IMR-90 (cell line): Measurements from ENCODE around the gene NRIP3. TPM values are rescaled to one million over a fixed set of nuclear protein-coding genes. Genes with fewer than 3 reads are reported as not detected.

Experiments
- ATAC-seq: fragments of 200-7000 bp; cut with Tn5 transposase; 2 replicates; pipeline ENCODE4 v1.9.1; 2020; ENCODE audit warnings: low read depth, mild to moderate bottlenecking, moderate library complexity
- BruUV-seq: library from RNA; stranded (reverse); fragments of 400-500 nt; replicated peaks from 2 replicates; lab custom pipeline; 2021; lab: Mats Ljungman, UMichigan
- CTCF ChIA-PET: fragments of 300-600 bp; formaldehyde crosslinking; extraction: SDS; loops from one replicate; lab custom pipeline; 2021; ENCODE audit warnings: antibody characterized with exemption; lab: Yijun Ruan, JAX
- POLR2A ChIA-PET: fragments of 300-600 bp; sonication (Branson Sonifier 250); formaldehyde crosslinking; loops from one replicate; lab custom pipeline; 2022; ENCODE audit warnings: antibody characterized with exemption; ENCODE audit not compliant: unreplicated experiment; lab: Charles Lee
- DNase-seq: peaks from one replicate; pipeline ENCODE4 v3.0.0; 2013
- H2AFZ ChIP-seq: replicated peaks from 2 replicates; pipeline ENCODE3; 2013; ENCODE audit warnings: low read length, mild to moderate bottlenecking; ENCODE audit not compliant: poor library complexity
- H2AK5ac ChIP-seq: 2 replicates; pipeline ENCODE4 v1.6.1; 2013; ENCODE audit warnings: low read depth, low read length, inconsistent platforms
- H2AK9ac ChIP-seq: replicated peaks from 2 replicates; pipeline ENCODE3; 2013; ENCODE audit warnings: mild to moderate bottlenecking, low read depth, low read length, moderate library complexity; ENCODE audit not compliant: poor library complexity
- H2BK120ac ChIP-seq: 2 replicates; pipeline ENCODE4 v1.6.1; 2013; ENCODE audit warnings: low read depth, low read length, inconsistent platforms
- H2BK15ac ChIP-seq: 3 replicates; pipeline ENCODE4 v1.6.1; 2013; ENCODE audit warnings: low read depth, low read length, inconsistent platforms
- H2BK20ac ChIP-seq: 2 replicates; pipeline ENCODE4 v1.6.1; 2013; ENCODE audit warnings: low read depth, mild to moderate bottlenecking, inconsistent platforms, low read length, moderate library complexity
- H2BK5ac ChIP-seq: 2 replicates; pipeline ENCODE4 v1.6.1; 2013; ENCODE audit warnings: mild to moderate bottlenecking, low read depth, low read length, inconsistent platforms; ENCODE audit not compliant: poor library complexity, severe bottlenecking
- H3K14ac ChIP-seq: replicated peaks from 2 replicates; pipeline ENCODE4 v1.6.1; 2013; ENCODE audit warnings: low read depth, low read length, inconsistent platforms
- H3K18ac ChIP-seq: 2 replicates; pipeline ENCODE4 v1.6.1; 2013; ENCODE audit warnings: low read depth, low read length, control low read depth
- H3K23ac ChIP-seq: 2 replicates; pipeline ENCODE4 v1.6.1; 2013; ENCODE audit warnings: low read depth, low read length, inconsistent platforms
- H3K27ac ChIP-seq: 2 replicates; pipeline ENCODE4 v1.5.1; 2013; ENCODE audit warnings: mild to moderate bottlenecking, control low read depth, low read length; ENCODE audit not compliant: insufficient read depth
- H3K27me3 ChIP-seq: 2 replicates; pipeline ENCODE4 v1.6.1; 2013; ENCODE audit warnings: low read length; ENCODE audit not compliant: control insufficient read depth, insufficient read depth
- H3K36me3 ChIP-seq: 2 replicates; pipeline ENCODE4 v1.6.1; 2013; ENCODE audit warnings: low read length, mixed read lengths; ENCODE audit not compliant: control insufficient read depth, insufficient read depth
- H3K4ac ChIP-seq: 2 replicates; pipeline ENCODE4 v1.6.1; 2013; ENCODE audit warnings: low read depth, low read length, inconsistent platforms
- H3K4me1 ChIP-seq: 2 replicates; pipeline ENCODE4 v1.6.1; 2013; ENCODE audit warnings: low read length, mixed read lengths; ENCODE audit not compliant: control insufficient read depth, insufficient read depth
- H3K4me2 ChIP-seq: 2 replicates; pipeline ENCODE4 v1.6.1; 2013; ENCODE audit warnings: low read depth, mild to moderate bottlenecking, control low read depth, low read length, moderate library complexity
- H3K4me3 ChIP-seq: 2 replicates; pipeline ENCODE4 v1.5.1; 2013; ENCODE audit warnings: low read depth, mild to moderate bottlenecking, control low read depth, low read length, moderate library complexity; ENCODE audit not compliant: insufficient read depth
- H3K56ac ChIP-seq: 2 replicates; pipeline ENCODE4 v1.6.1; 2013; ENCODE audit warnings: low read length, inconsistent platforms; ENCODE audit not compliant: insufficient read depth; ENCODE audit errors: extremely low read depth
- H3K79me1 ChIP-seq, 2 experiments: 2 replicates each; pipeline ENCODE4 v1.6.1; 2013; ENCODE audit warnings: low read length in 2 of 2, inconsistent platforms in 1 of 2, low read depth in 1 of 2
- H3K9ac ChIP-seq: 2 replicates; pipeline ENCODE4 v1.6.1; 2013; ENCODE audit warnings: low read depth, low read length, control low read depth
- H3K9me1 ChIP-seq: 2 replicates; pipeline ENCODE4 v1.6.1; 2013; ENCODE audit warnings: low read length, inconsistent platforms; ENCODE audit not compliant: insufficient read depth
- H3K9me3 ChIP-seq: 2 replicates; pipeline ENCODE4 v1.6.1; 2013; ENCODE audit warnings: low read length; ENCODE audit not compliant: control insufficient read depth, insufficient read depth
- H4K20me1 ChIP-seq: 2 replicates; pipeline ENCODE4 v1.6.1; 2013; ENCODE audit warnings: low read length, inconsistent platforms; ENCODE audit not compliant: insufficient read depth
- H4K5ac ChIP-seq: 2 replicates; pipeline ENCODE4 v1.6.1; 2013; ENCODE audit warnings: mild to moderate bottlenecking, low read depth, low read length, control low read depth
- H4K8ac ChIP-seq, 2 experiments: 2 replicates each; pipeline ENCODE4 v1.6.1; 2013; ENCODE audit warnings: low read depth in 2 of 2, low read length in 2 of 2, control low read depth in 1 of 2, inconsistent platforms in 1 of 2
- H4K91ac ChIP-seq: 2 replicates; pipeline ENCODE4 v1.6.1; 2013; ENCODE audit warnings: low read depth, low read length, inconsistent platforms; ENCODE audit not compliant: insufficient read depth
- BHLHE40 ChIP-seq: fragments of 150-350 bp; IDR thresholded peaks from 2 replicates; pipeline ENCODE4 v1.6.1; 2016; ENCODE audit warnings: mild to moderate bottlenecking, low read depth, low read length
- CEBPB ChIP-seq: IDR thresholded peaks from 2 replicates; pipeline ENCODE4 v1.6.1; 2012; ENCODE audit warnings: low read depth, low read length, improper control_type of control experiment
- CHD1 ChIP-seq: IDR thresholded peaks from 2 replicates; pipeline ENCODE4 v1.6.1; 2012; ENCODE audit warnings: low read depth, low read length, improper control_type of control experiment
- FOS ChIP-seq: fragments of 150-350 bp; IDR thresholded peaks from 2 replicates; pipeline ENCODE4 v1.6.1; 2016; ENCODE audit warnings: low read depth, low read length
- MAFK ChIP-seq: IDR thresholded peaks from 2 replicates; pipeline ENCODE4 v1.6.1; 2012; ENCODE audit warnings: low read depth, low read length, improper control_type of control experiment
- MAZ ChIP-seq: IDR thresholded peaks from 2 replicates; pipeline ENCODE4 v1.6.1; 2012; ENCODE audit warnings: low read depth, mild to moderate bottlenecking, low read length, improper control_type of control experiment, moderate library complexity, borderline replicate concordance
- MXI1 ChIP-seq: IDR thresholded peaks from 2 replicates; pipeline ENCODE4 v1.6.1; 2012; ENCODE audit warnings: low read depth, mild to moderate bottlenecking, low read length, moderate library complexity, borderline replicate concordance
- NFE2L2 ChIP-seq: fragments of 150-350 bp; IDR thresholded peaks from 2 replicates; pipeline ENCODE4 v1.6.1; 2016; ENCODE audit warnings: low read depth, mild to moderate bottlenecking, low read length
- POLR2A ChIP-seq: IDR thresholded peaks from 2 replicates; pipeline ENCODE4 v1.6.1; 2012; ENCODE audit warnings: mild to moderate bottlenecking, low read depth, low read length
- RAD21 ChIP-seq: IDR thresholded peaks from 2 replicates; pipeline ENCODE4 v1.6.1; 2012; ENCODE audit warnings: low read length, improper control_type of control experiment
- RFX5 ChIP-seq: IDR thresholded peaks from 2 replicates; pipeline ENCODE4 v1.8.0; 2012; ENCODE audit warnings: low read depth, mild to moderate bottlenecking, low read length, moderate library complexity
- SMC3 ChIP-seq: fragments of 150-350 bp; IDR thresholded peaks from 2 replicates; pipeline ENCODE4 v1.6.1; 2016; ENCODE audit warnings: low read depth, mild to moderate bottlenecking, antibody characterized with exemption, low read length, moderate library complexity
- WGBS, 2 experiments: methylation state at CpG; one replicate each; pipeline versions ENCODE4 v1.1.5 to v1.1.7; 2013; ENCODE audit warnings: missing lambda C conversion rate in 2 of 2; ENCODE audit not compliant: insufficient read length in 1 of 2; ENCODE audit errors: extremely low coverage in 2 of 2; 5-methylcytosine and 5-hydroxymethylcytosine counted together
- dilution Hi-C: fragments of 300-500 bp; cut with HindIII; formaldehyde crosslinking; loops from one replicate; pipeline ENCODE4 v1.14.3; 2018; ENCODE audit warnings: low sequenced_read_pairs; ENCODE audit not compliant: unreplicated experiment
- in situ Hi-C: fragments of 300-500 bp; cut with MboI; formaldehyde crosslinking; loops from 3 replicates; pipeline ENCODE4 v1.14.3; 2019; ENCODE audit warnings: low sequenced_read_pairs, inconsistent platforms, mixed read lengths
- intact Hi-C: fragments of 100-400 bp; cut with micrococcal nuclease; formaldehyde crosslinking; loops from 2 replicates; pipeline ENCODE4 v1.10.0; 2022
- polyA plus RNA-seq, 3 experiments: library from polyadenylated mRNA; depleted of rRNA; stranded (reverse); fragments of >200 nt; gene quantifications; 2 replicates each; pipeline ENCODE4 v1.2.3, GENCODE V29; 2012; ENCODE audit warnings: low replicate concordance in 1 of 3
- total RNA-seq: library from RNA; depleted of rRNA; stranded (reverse); fragments of >200 nt; gene quantifications from 2 replicates; pipeline ENCODE4 v1.2.3, GENCODE V29; 2012
- TF ChIP-seq, protein P1 (sequence below): fragments of 150-350 bp; IDR thresholded peaks from 2 replicates; pipeline ENCODE4 v1.6.1; 2016; ENCODE audit warnings: low read depth, mild to moderate bottlenecking, low read length, moderate library complexity, borderline replicate concordance
- TF ChIP-seq, protein P2 (sequence below): fragments of 150-350 bp; IDR thresholded peaks from 2 replicates; pipeline ENCODE4 v1.6.1; 2017; ENCODE audit warnings: mild to moderate bottlenecking, antibody characterized with exemption, low read length, low read depth
- TF ChIP-seq, protein P3 (sequence below): conservative IDR thresholded peaks from 2 replicates; pipeline ENCODE4 v1.5.1; 2012; ENCODE audit warnings: mild to moderate bottlenecking, low read depth, low read length, improper control_type of control experiment

The NRIP3 gene
- total and polyA plus RNA-seq, 2 of the 4 experiments (the other 2 are of a cell fraction), result 11.5 to 43.6 TPM

DNA sequence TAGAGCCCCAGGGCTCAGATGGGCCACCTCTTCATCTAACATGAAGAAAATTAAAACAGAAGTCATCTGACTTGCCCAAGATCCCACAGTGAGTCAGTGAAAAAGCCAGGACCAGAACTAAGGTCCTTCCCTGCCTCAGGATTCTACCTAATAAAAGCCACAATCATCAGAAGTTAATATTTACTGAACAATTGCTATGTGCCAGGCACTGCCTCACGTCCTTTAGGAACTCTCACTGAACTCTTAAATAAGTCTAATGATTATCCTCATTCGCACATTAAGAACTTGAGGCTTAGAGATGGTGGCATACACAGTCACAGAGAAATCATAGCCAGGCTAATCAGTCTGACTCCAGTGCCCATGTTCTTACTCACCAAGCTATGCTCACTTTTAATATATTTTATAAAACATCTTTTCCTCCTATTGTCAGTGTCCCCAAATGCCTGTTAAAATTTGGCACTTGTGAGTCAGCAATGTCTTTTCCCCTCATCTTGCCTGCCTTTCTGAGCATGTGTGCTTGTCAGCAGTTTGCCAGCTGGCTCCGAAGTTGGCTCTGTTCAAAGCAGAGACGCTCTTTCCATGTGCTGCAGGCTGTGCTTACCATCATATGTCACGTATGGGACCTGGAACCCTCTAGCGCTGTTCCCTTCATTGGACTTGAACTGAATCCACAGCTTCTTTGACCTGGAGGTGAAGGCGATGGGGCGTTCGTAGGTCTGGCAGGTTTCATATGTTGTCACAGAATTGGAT, 21.5 kb upstream of the NRIP3 start:
- intact Hi-C loops (loop anchor here (5.0 kb wide), 1 partner anchor 52 kb away; no protein-coding TSS in a partner anchor), in situ Hi-C loops (no loop called here), dilution Hi-C loops (no loop called here)
- no peak for DNase-seq
- CTCF ChIA-PET, result interaction anchor here (1.8 kb wide), 1 partner anchor 112 kb away, joined by 6 read pairs; no protein-coding TSS in a partner anchor
- 57% methylated on average over 2 of the region's 9 CpGs; no CpG with 5 or more reads in 1 of the 2 experiments for WGBS, 2 experiments
- H3K56ac ChIP-seq, result no peak overlapping the region
- H3K27me3 ChIP-seq, result peaks cover 2% of the 10 kb centered on the region; the same call in 1 of the 2 replicates
- H3K9ac ChIP-seq, result no peak overlapping the region
- no peaks in the 10 kb centered on the region for H3K9me3 ChIP-seq
- no peaks in the 10 kb centered on the region; the same call in 1 of the 2 replicates for H3K9me1 ChIP-seq
- H3K23ac ChIP-seq, result no peak overlapping the region
- H4K5ac ChIP-seq, result no peak overlapping the region
- H2AFZ ChIP-seq, result no peak overlapping the region
- H3K4me2 ChIP-seq, result no peak overlapping the region
- BruUV-seq, result no TSS peak
- no peaks in the 10 kb centered on the region for H4K20me1 ChIP-seq
- H3K14ac ChIP-seq, result no peak overlapping the region
- no peak overlapping the region for H2AK9ac ChIP-seq
- H4K91ac ChIP-seq, result no peak overlapping the region
- no peak for ATAC-seq
- no peak overlapping the region for H2BK120ac ChIP-seq
- TF ChIP-seq CEBPB (no peak), MXI1 (no peak), FOS (no peak), POLR2A (no peak), NFE2L2 (no peak), MAFK (no peak), RAD21 (no peak), RFX5 (no peak), MAZ (no peak), SMC3 (no peak), CHD1 (no peak), BHLHE40 (no peak)
- TF ChIP-seq, protein P1, sequence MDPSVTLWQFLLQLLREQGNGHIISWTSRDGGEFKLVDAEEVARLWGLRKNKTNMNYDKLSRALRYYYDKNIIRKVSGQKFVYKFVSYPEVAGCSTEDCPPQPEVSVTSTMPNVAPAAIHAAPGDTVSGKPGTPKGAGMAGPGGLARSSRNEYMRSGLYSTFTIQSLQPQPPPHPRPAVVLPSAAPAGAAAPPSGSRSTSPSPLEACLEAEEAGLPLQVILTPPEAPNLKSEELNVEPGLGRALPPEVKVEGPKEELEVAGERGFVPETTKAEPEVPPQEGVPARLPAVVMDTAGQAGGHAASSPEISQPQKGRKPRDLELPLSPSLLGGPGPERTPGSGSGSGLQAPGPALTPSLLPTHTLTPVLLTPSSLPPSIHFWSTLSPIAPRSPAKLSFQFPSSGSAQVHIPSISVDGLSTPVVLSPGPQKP, result no peak
- TF ChIP-seq, protein P2, sequence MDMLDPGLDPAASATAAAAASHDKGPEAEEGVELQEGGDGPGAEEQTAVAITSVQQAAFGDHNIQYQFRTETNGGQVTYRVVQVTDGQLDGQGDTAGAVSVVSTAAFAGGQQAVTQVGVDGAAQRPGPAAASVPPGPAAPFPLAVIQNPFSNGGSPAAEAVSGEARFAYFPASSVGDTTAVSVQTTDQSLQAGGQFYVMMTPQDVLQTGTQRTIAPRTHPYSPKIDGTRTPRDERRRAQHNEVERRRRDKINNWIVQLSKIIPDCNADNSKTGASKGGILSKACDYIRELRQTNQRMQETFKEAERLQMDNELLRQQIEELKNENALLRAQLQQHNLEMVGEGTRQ, result no peak
- TF ChIP-seq, protein P3, sequence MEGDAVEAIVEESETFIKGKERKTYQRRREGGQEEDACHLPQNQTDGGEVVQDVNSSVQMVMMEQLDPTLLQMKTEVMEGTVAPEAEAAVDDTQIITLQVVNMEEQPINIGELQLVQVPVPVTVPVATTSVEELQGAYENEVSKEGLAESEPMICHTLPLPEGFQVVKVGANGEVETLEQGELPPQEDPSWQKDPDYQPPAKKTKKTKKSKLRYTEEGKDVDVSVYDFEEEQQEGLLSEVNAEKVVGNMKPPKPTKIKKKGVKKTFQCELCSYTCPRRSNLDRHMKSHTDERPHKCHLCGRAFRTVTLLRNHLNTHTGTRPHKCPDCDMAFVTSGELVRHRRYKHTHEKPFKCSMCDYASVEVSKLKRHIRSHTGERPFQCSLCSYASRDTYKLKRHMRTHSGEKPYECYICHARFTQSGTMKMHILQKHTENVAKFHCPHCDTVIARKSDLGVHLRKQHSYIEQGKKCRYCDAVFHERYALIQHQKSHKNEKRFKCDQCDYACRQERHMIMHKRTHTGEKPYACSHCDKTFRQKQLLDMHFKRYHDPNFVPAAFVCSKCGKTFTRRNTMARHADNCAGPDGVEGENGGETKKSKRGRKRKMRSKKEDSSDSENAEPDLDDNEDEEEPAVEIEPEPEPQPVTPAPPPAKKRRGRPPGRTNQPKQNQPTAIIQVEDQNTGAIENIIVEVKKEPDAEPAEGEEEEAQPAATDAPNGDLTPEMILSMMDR, result no peak
- no peak overlapping the region for H2BK20ac ChIP-seq
- no peak overlapping the region for H3K18ac ChIP-seq
- no peak overlapping the region for H3K4ac ChIP-seq
- no peaks in the 10 kb centered on the region for H3K4me1 ChIP-seq
- no peak overlapping the region for H2BK5ac ChIP-seq
- no peak overlapping the region for H3K27ac ChIP-seq
- POLR2A ChIA-PET, result no interaction called here
- H2AK5ac ChIP-seq, result no peak overlapping the region
- H2BK15ac ChIP-seq, result no peak overlapping the region
- H3K79me1 ChIP-seq, result no peaks in the 10 kb centered on the region
- no peaks in the 10 kb centered on the region for H3K36me3 ChIP-seq
- no peak overlapping the region for H3K4me3 ChIP-seq
- no peak overlapping the region for H4K8ac ChIP-seq
